GM12872 (cell line): ENCODE data around the gene SLC5A10.

Experiments
- TF ChIP-seq, protein P1 (sequence below): IDR thresholded peaks from 3 replicates; pipeline ENCODE4 v1.5.1; 2011; ENCODE audit warnings: low read depth, mild to moderate bottlenecking, low read length, moderate library complexity; ENCODE audit not compliant: insufficient read depth

Gene SLC5A10

DNA sequence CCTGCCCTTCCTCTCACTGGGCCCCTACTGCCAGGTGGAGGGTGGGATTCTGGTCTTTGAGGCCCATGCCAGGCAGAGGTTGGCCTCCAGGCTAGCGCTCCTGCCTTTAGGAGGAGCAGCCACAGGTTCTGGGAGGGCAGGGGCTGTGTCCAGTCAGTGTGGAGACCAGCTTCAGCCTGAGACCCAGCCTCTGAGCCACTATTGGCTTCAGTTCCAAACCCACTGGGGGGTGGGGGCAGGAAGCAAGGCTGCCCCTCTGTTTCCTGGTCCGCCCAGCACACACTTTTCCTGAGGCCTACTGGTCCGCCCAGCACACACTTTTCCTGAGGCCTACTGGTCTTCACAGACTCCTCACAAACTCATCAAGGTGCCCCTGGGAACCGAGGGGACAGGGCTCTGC is 16.4 kb downstream of the SLC5A10 start:
- TF ChIP-seq, protein P1, sequence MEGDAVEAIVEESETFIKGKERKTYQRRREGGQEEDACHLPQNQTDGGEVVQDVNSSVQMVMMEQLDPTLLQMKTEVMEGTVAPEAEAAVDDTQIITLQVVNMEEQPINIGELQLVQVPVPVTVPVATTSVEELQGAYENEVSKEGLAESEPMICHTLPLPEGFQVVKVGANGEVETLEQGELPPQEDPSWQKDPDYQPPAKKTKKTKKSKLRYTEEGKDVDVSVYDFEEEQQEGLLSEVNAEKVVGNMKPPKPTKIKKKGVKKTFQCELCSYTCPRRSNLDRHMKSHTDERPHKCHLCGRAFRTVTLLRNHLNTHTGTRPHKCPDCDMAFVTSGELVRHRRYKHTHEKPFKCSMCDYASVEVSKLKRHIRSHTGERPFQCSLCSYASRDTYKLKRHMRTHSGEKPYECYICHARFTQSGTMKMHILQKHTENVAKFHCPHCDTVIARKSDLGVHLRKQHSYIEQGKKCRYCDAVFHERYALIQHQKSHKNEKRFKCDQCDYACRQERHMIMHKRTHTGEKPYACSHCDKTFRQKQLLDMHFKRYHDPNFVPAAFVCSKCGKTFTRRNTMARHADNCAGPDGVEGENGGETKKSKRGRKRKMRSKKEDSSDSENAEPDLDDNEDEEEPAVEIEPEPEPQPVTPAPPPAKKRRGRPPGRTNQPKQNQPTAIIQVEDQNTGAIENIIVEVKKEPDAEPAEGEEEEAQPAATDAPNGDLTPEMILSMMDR, result no peak

DNA sequence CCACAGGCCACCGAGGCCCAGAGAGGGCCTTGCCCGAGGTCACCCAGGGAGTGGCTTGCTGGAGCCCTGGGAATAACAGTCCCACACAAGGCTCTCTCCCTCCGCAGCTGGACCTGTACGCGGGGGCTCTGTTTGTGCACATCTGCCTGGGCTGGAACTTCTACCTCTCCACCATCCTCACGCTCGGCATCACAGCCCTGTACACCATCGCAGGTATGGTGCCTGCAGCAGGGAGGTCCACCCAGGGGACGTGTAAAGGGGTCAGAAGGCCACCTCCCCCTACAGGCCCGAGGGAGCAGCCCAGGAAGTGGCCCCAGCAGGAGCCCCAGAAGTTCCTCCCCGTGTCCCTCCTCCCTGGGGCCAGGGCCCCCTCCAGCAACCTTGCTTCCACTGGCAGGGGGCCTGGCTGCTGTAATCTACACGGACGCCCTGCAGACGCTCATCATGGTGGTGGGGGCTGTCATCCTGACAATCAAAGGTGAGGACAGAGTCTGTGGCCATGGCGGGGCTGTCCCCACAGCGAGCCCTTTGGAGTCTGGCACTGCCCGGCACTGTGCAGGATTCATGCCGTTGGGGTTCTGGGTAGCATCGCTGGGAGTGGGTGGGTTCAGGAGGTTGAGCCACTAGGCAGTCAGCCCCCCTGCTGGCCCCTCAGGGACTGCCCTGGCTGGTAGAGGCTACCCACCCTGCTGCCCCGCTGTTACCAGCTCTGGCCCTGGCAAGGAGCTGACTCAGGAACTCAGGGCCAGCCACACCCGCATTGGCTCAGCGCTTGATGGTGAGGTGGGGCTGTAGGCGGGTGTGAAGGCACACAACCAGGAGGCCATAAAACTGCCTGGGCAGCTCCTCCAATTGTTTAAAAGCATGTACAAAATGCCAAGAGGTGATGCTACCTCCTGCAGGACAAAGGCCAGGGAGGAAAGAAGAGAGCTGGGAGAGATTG is 17.3 kb downstream of the SLC5A10 start:
- TF ChIP-seq, protein P1, result no peak

DNA sequence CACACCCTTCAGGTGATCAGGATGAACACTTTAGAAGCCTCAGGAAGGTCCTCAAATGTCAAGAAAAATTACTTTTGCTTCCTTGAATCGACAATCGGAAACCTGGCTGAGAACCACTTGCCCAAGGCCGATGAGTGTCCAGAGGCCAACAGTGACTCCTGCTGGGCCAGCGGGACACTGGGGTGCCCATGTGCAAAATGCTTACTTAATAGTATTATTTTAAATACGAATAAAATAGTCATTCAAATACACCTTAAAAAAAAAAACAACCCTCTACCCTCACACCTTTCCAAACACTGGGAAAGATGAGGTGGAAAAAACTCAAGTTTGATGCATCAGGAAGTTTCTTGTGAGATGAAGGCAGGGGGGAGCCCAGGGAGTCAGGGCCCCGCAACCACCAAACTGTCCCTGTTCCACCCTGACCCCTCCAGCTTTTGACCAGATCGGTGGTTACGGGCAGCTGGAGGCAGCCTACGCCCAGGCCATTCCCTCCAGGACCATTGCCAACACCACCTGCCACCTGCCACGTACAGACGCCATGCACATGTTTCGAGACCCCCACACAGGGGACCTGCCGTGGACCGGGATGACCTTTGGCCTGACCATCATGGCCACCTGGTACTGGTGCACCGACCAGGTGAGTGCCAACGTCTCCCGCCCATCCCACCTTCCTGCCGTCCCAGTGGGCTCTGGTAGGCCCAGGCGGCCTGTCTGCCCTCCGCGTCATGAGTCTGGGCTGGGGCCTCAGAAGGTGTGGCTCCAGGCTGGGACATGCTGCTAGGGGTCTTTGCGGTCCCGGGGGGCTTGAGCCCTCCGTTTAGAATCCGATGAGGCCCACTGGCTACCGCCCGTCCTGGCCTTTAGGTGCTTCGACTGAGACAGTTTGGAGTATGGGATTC is 18.9 kb downstream of the SLC5A10 start:
- TF ChIP-seq, protein P1, result no peak

DNA sequence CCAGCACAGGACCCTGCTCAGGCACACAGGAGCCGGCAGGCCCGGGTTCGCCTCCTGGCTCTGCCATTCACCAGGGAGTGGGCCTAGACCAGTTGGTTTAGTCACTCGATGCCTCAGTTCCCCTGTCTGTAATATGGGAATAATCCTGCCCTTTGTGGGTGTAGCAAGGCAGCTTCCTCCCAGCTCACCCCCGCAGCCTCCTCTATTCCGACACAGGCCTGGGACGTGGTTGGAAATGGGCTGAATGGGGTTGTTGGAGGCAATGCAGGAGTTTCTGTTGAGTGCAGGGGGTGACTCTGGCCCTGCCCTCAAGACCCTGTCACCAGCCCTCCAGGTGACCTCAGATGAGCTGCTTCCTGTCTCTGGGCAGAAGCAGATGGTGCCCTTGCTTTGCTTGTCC is 19.8 kb downstream of the SLC5A10 start:
- TF ChIP-seq, protein P1, result no peak

DNA sequence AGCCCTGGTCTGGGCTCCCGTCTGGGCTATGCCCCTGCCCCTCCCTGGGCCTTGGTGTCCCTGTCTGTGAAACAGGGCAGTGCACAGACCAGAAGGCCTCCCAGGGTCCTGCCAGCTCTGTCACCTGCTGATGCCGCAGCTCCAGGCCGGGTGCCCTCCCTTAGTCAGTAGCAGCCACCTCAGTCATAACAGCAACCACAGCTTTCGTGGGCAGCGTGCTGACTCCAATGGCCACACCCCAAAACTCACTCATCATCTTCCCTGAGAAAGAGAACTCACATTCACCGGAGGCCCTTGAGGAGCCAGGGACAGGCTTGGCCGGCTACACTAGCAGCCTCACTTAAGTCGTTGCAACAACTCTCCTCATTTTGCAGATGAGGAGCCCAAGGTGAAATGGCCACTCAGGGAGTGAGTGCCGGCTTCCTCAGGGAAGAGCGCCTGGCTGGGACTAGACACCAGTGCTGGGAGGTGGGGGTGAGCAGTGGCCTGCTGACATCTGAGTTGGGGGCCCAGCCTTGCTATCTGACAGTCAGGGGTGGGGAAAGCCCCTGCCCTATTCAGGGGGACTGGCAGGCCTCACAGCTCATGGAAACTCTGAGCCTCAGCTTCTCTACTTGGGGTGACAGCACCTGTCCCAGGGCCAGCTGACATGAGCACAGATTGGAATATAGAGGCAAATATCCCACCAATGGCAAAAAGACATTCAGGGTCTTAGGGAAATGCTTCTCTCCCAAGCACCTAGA is 22.6 kb downstream of the SLC5A10 start:
- TF ChIP-seq, protein P1, result no peak

DNA sequence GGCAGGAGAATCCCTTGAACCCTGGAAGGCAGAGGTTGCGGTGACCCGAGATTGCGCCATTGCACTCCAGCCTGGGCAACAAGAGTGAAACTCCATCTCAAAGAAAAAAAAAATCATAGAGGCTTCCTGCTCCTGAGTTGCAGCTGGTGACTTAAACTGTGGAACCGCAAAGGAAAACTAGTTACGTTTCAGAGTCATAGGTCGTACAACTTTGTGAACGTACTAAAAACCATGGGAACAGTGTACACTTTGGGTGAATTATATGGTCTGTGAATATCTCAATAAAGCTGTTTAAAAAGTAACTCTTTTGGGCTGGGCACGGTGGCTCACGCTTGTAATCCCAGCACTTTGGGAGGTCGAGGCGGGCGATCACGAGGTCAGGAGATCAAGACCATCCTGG is 23.6 kb downstream of the SLC5A10 start:
- TF ChIP-seq, protein P1, result no peak
